KMS-11 (cell line): Measurements from ENCODE around the gene IGSF8.

Source experiments
- H2AFZ ChIP-seq: fragments of 200-600 bp; sonication (generic); 2 replicates; pipeline ENCODE4 v1.6.1; 2016; ENCODE audit warnings: antibody characterized with exemption, mixed run types, low read depth
- H3K27ac ChIP-seq: fragments of 200-600 bp; sonication (generic); 2 replicates; pipeline ENCODE4 v1.6.1; 2016; ENCODE audit warnings: mild to moderate bottlenecking, mixed run types
- H3K27me3 ChIP-seq: fragments of 200-600 bp; sonication (generic); 2 replicates; pipeline ENCODE4 v1.6.1; 2017; ENCODE audit warnings: mild to moderate bottlenecking, low read depth, mixed run types, moderate library complexity; ENCODE audit not compliant: insufficient read depth
- H3K36me3 ChIP-seq: fragments of 200-600 bp; sonication (generic); 2 replicates; pipeline ENCODE4 v1.6.1; 2017; ENCODE audit warnings: mild to moderate bottlenecking, mixed run types; ENCODE audit not compliant: insufficient read depth
- H3K4me1 ChIP-seq: fragments of 200-600 bp; sonication (generic); 2 replicates; pipeline ENCODE4 v1.6.1; 2016; ENCODE audit warnings: mild to moderate bottlenecking, low read depth, mixed run types; ENCODE audit not compliant: poor library complexity, severe bottlenecking
- H3K4me2 ChIP-seq: fragments of 200-600 bp; sonication (generic); 2 replicates; pipeline ENCODE4 v1.7.0; 2016; ENCODE audit warnings: mild to moderate bottlenecking, mixed run types
- H3K4me3 ChIP-seq: fragments of 200-600 bp; sonication (generic); IDR thresholded peaks from 2 replicates; pipeline ENCODE4 v1.6.1; 2017; ENCODE audit warnings: low read depth, low read length, mixed read lengths; ENCODE audit not compliant: insufficient read depth
- H3K79me2 ChIP-seq: fragments of 200-600 bp; sonication (generic); 2 replicates; pipeline ENCODE4 v1.6.1; 2016; ENCODE audit warnings: low read depth, mixed run types; ENCODE audit not compliant: insufficient read depth
- H3K9ac ChIP-seq: fragments of 200-600 bp; sonication (generic); 2 replicates; pipeline ENCODE4 v1.6.1; 2016; ENCODE audit warnings: mild to moderate bottlenecking, mixed run types
- H4K20me1 ChIP-seq: fragments of 200-600 bp; sonication (generic); 2 replicates; pipeline ENCODE4 v1.6.1; 2016; ENCODE audit warnings: mild to moderate bottlenecking, mixed run types; ENCODE audit not compliant: insufficient read depth
- TF ChIP-seq, protein P1 (sequence below): fragments of 200-600 bp; sonication (generic); conservative IDR thresholded peaks from 2 replicates; pipeline ENCODE4 v1.6.1; 2017; ENCODE audit warnings: low read depth, mild to moderate bottlenecking, antibody characterized with exemption, low read length, moderate library complexity, mixed read lengths

The IGSF8 gene

GRCh38 chr1:160120797-160121196, 22.4 kb upstream of the IGSF8 start:
- Histone ChIP-seq H3K4me3 (no peak overlapping the region), H3K27ac (no peak overlapping the region), H2AFZ (no peak overlapping the region), H3K36me3 (no peaks in the 10 kb centered on the region), H3K9ac (no peak overlapping the region), H3K4me1 (peaks cover 11% of the 10 kb centered on the region), H3K79me2 (no peaks in the 10 kb centered on the region), H3K4me2 (no peak overlapping the region), H3K27me3 (no peaks in the 10 kb centered on the region), H4K20me1 (no peaks in the 10 kb centered on the region)
- TF ChIP-seq, protein P1, sequence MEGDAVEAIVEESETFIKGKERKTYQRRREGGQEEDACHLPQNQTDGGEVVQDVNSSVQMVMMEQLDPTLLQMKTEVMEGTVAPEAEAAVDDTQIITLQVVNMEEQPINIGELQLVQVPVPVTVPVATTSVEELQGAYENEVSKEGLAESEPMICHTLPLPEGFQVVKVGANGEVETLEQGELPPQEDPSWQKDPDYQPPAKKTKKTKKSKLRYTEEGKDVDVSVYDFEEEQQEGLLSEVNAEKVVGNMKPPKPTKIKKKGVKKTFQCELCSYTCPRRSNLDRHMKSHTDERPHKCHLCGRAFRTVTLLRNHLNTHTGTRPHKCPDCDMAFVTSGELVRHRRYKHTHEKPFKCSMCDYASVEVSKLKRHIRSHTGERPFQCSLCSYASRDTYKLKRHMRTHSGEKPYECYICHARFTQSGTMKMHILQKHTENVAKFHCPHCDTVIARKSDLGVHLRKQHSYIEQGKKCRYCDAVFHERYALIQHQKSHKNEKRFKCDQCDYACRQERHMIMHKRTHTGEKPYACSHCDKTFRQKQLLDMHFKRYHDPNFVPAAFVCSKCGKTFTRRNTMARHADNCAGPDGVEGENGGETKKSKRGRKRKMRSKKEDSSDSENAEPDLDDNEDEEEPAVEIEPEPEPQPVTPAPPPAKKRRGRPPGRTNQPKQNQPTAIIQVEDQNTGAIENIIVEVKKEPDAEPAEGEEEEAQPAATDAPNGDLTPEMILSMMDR = no peak

DNA sequence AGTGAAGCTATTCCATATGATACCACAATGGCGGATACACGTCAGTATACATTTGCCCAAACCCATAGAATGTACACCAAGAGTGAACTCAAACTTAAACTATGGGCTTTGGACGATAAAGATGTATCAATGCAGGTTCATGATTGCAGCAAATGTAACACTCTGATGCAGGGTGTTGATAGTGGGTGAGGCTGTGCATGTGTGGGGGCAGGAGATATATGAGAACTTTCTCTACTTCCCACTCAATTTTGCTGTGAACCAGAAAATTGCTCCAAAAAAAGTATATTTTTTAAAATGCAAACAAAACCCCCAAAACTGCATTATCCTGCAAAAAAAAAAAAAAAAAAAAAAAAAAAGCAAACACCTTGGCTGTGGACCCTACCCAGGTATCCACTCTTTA, 20.5 kb upstream of the IGSF8 start:
- no peaks in the 10 kb centered on the region for H3K79me2 ChIP-seq
- TF ChIP-seq, protein P1 = no peak
- H2AFZ ChIP-seq = no peak overlapping the region

GRCh38 chr1:160117709-160118183, 19.3 kb upstream of the IGSF8 start:
- Histone ChIP-seq H2AFZ (no peak overlapping the region), H3K27ac (no peak overlapping the region), H3K4me2 (no peak overlapping the region), H3K9ac (no peak overlapping the region), H3K79me2 (no peaks in the 10 kb centered on the region), H3K27me3 (no peaks in the 10 kb centered on the region), H3K4me1 (no peaks in the 10 kb centered on the region), H3K4me3 (no peak overlapping the region), H3K36me3 (no peaks in the 10 kb centered on the region), H4K20me1 (no peaks in the 10 kb centered on the region)
- TF ChIP-seq, protein P1 = no peak

More for the DNA sequence above, 20.5 kb upstream of the IGSF8 start:
- H4K20me1 ChIP-seq = no peaks in the 10 kb centered on the region
- no peak overlapping the region for H3K4me3 ChIP-seq
- no peaks in the 10 kb centered on the region for H3K27me3 ChIP-seq
- H3K9ac ChIP-seq = no peak overlapping the region
- no peak overlapping the region for H3K27ac ChIP-seq
- no peak overlapping the region for H3K4me2 ChIP-seq
- H3K36me3 ChIP-seq = no peaks in the 10 kb centered on the region
- H3K4me1 ChIP-seq = no peaks in the 10 kb centered on the region

DNA sequence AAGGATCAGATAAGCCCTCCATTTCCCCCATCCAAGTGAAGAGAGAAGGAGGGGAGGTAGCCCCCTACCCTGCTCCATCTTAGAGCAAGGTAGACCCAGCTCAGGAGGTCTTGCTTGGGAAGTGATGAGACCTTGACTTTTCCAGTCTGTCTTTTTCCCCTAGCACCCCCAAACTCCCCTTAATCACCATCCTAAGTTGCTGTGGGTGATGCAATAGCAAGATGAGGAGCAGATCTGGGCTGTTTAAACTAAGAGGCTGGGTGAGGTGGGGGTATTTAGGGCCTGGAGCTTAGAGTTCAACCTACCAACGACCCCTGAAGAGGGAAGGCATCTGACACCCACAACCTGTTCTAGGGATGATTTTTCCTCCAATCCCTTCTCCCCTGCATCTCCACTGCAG, 18.9 kb upstream of the IGSF8 start:
- H3K9ac ChIP-seq = no peak overlapping the region
- no peak overlapping the region for H2AFZ ChIP-seq
- H3K27ac ChIP-seq = no peak overlapping the region
- H3K36me3 ChIP-seq = no peaks in the 10 kb centered on the region
- H3K4me2 ChIP-seq = no peak overlapping the region
- H3K27me3 ChIP-seq = no peaks in the 10 kb centered on the region
- H3K4me1 ChIP-seq = no peaks in the 10 kb centered on the region
- TF ChIP-seq, protein P1 = no peak
- H3K79me2 ChIP-seq = no peaks in the 10 kb centered on the region
- no peak overlapping the region for H3K4me3 ChIP-seq
- no peaks in the 10 kb centered on the region for H4K20me1 ChIP-seq
